Endothelial cell of umbilical vein (primary cell): ENCODE data around the gene ALS2. TPM values are rescaled to one million over a fixed set of nuclear protein-coding genes. Genes with fewer than 3 reads are reported as not detected.

ENCODE experiments used
- BruUV-seq: library from RNA; stranded (reverse); fragments of 400-500 nt; replicated peaks from 2 replicates; lab custom pipeline; 2021; lab: Mats Ljungman, UMichigan
- CTCF ChIA-PET: fragments of 300-600, 350-600 bp; sonication (Branson Sonifier 250); formaldehyde crosslinking; loops from one replicate; lab custom pipeline; 2021; ENCODE audit warnings: antibody characterized with exemption, inconsistent platforms; lab: Charles Lee
- POLR2A ChIA-PET: fragments of 300-600, 350-600 bp; sonication (Branson Sonifier 250); formaldehyde crosslinking; loops from one replicate; lab custom pipeline; 2021; ENCODE audit warnings: antibody characterized with exemption, inconsistent platforms; lab: Charles Lee
- DNase-seq: peaks from one replicate; pipeline ENCODE4 v3.0.0-alpha.2; 2011; ENCODE audit warnings: low read depth, low spot score
- FAIRE-seq: peaks from 2 replicates; lab custom pipeline; 2011; peaks lifted over from hg19 to GRCh38; lab: Jason Lieb, UNC
- H2AFZ ChIP-seq: 2 replicates; pipeline ENCODE4 v1.6.0; 2012; ENCODE audit warnings: low read depth, low read length, control low read depth, inconsistent platforms
- H3K27ac ChIP-seq: 2 replicates; pipeline ENCODE4 v1.5.1; 2011; ENCODE audit warnings: low read depth, mild to moderate bottlenecking, control low read depth, low read length, moderate library complexity; ENCODE audit not compliant: insufficient read depth
- H3K27me3 ChIP-seq, 2 experiments: 2 replicates each; pipeline versions ENCODE4 v1.6.0 to v1.6.1; 2011; ENCODE audit warnings: low read length in 2 of 2, mixed read lengths in 1 of 2; ENCODE audit not compliant: control insufficient read depth in 2 of 2, insufficient read depth in 2 of 2
- H3K36me3 ChIP-seq, 2 experiments: 2 replicates in 1 of 2; 3 replicates in 1 of 2; pipeline ENCODE4 v1.5.1; 2011; ENCODE audit warnings: low read length in 2 of 2, mild to moderate bottlenecking in 1 of 2, moderate library complexity in 1 of 2; ENCODE audit not compliant: control insufficient read depth in 2 of 2, insufficient read depth in 2 of 2; ENCODE audit errors: extremely low read depth in 1 of 2
- H3K4me1 ChIP-seq: 3 replicates; pipeline ENCODE4 v1.5.1; 2011; ENCODE audit warnings: mild to moderate bottlenecking, low read length; ENCODE audit not compliant: control insufficient read depth, insufficient read depth; ENCODE audit errors: extremely low read depth
- H3K4me2 ChIP-seq: 2 replicates; pipeline ENCODE4 v1.6.1; 2011; ENCODE audit warnings: low read length, control low read depth, mixed read lengths; ENCODE audit not compliant: insufficient read depth
- H3K4me3 ChIP-seq, 3 experiments: fragments of 200-600 bp in 1 of 3; sonication (generic), shearing (Covaris generic) in 1 of 3; replicated peaks in 1 of 3; 2 replicates each; pipeline ENCODE4 v1.5.1; 2011 to 2016; ENCODE audit warnings: control low read depth in 3 of 3, low read length in 3 of 3, mild to moderate bottlenecking in 2 of 3, inconsistent platforms in 1 of 3, low read depth in 1 of 3, moderate library complexity in 1 of 3; ENCODE audit not compliant: insufficient read depth in 1 of 3
- H3K79me2 ChIP-seq: 2 replicates; pipeline ENCODE4 v1.6.0; 2012; ENCODE audit warnings: low read length, inconsistent platforms; ENCODE audit not compliant: control insufficient read depth, insufficient read depth
- H3K9ac ChIP-seq: replicated peaks from 2 replicates; pipeline ENCODE3; 2011; ENCODE audit warnings: low read length, control low read depth; ENCODE audit not compliant: insufficient read depth; ENCODE audit errors: extremely low read depth
- H3K9me1 ChIP-seq: replicated peaks from 3 replicates; pipeline ENCODE4 v1.6.0; 2011; ENCODE audit warnings: mild to moderate bottlenecking, low read length; ENCODE audit not compliant: control insufficient read depth, insufficient read depth; ENCODE audit errors: extremely low read depth
- H3K9me3 ChIP-seq: replicated peaks from 2 replicates; pipeline ENCODE4 v1.5.1; 2012; ENCODE audit warnings: low read length, inconsistent platforms; ENCODE audit not compliant: control insufficient read depth, insufficient read depth
- H4K20me1 ChIP-seq: replicated peaks from 2 replicates; pipeline ENCODE3; 2011; ENCODE audit warnings: mild to moderate bottlenecking, low read length; ENCODE audit not compliant: control insufficient read depth, insufficient read depth; ENCODE audit errors: extremely low read depth
- EZH2 ChIP-seq: IDR thresholded peaks from 2 replicates; pipeline ENCODE4 v1.6.1; 2012; ENCODE audit warnings: borderline replicate concordance, low read depth, mild to moderate bottlenecking, moderate library complexity, low read length, inconsistent platforms; ENCODE audit not compliant: severe bottlenecking
- FOS ChIP-seq: IDR thresholded peaks from 2 replicates; pipeline ENCODE4 v1.6.1; 2011; ENCODE audit warnings: mild to moderate bottlenecking, low read length, moderate library complexity, borderline replicate concordance; ENCODE audit not compliant: insufficient read depth
- GATA2 ChIP-seq: IDR thresholded peaks from 2 replicates; pipeline ENCODE4 v1.7.0; 2011; ENCODE audit warnings: low read depth, mild to moderate bottlenecking, moderate library complexity, mixed read lengths, low read length; ENCODE audit not compliant: insufficient read length, insufficient read depth
- MAX ChIP-seq: IDR thresholded peaks from 2 replicates; pipeline ENCODE4 v1.6.1; 2011; ENCODE audit not compliant: insufficient read depth, insufficient read length
- MYC ChIP-seq: IDR thresholded peaks from one replicate; pipeline ENCODE4 v1.6.1; 2011; ENCODE audit warnings: mild to moderate bottlenecking, low read depth, low read length
- POLR2AphosphoS5 ChIP-seq: IDR thresholded peaks from 2 replicates; pipeline ENCODE4 v1.6.1; 2012; ENCODE audit warnings: low read depth, mild to moderate bottlenecking, control low read depth, low read length, moderate library complexity; ENCODE audit not compliant: insufficient read depth
- dilution Hi-C: fragments of 300-500 bp; cut with MboI; formaldehyde crosslinking; loops from one replicate; pipeline ENCODE4 v1.15.0; 2019; ENCODE audit warnings: low sequenced_read_pairs; ENCODE audit not compliant: extremely low pct_ligation_motif_present
- intact Hi-C: fragments of 100-400 bp; cut with micrococcal nuclease; formaldehyde crosslinking; loops from one replicate; pipeline ENCODE4 v1.10.0; 2022
- polyA plus RNA-seq, 4 experiments: library from polyadenylated mRNA; depleted of rRNA in 3 of 4; stranded (reverse) in 3 of 4; unstranded in 1 of 4; fragments of >200 nt; gene quantifications; 2 replicates each; pipeline versions ENCODE4 v1.2.1 to v1.2.3, GENCODE V29; 2011 to 2012; ENCODE audit warnings: missing spikeins in 1 of 4
- total RNA-seq: library from RNA; stranded (reverse); gene quantifications from 2 replicates; pipeline ENCODE4 v1.2.3, GENCODE V29; 2021
- TF ChIP-seq, protein P1 (sequence below), 2 donors: IDR thresholded peaks; 1 replicate in 1 of 2; 2 replicates in 1 of 2; pipeline ENCODE4 v1.5.1; 2011; ENCODE audit warnings: low read length in 2 of 2, mild to moderate bottlenecking in 2 of 2, moderate library complexity in 2 of 2, control low read depth in 1 of 2, inconsistent platforms in 1 of 2, low read depth in 1 of 2; ENCODE audit not compliant: insufficient read depth in 1 of 2; ENCODE audit errors: extremely low read depth in 1 of 2

ALS2 gene
- total and polyA plus RNA-seq, 2 donors (not counting 3 experiments of a cell fraction or from before 2014, with no cell fraction given), result 13.1 to 36.1 TPM

DNA sequence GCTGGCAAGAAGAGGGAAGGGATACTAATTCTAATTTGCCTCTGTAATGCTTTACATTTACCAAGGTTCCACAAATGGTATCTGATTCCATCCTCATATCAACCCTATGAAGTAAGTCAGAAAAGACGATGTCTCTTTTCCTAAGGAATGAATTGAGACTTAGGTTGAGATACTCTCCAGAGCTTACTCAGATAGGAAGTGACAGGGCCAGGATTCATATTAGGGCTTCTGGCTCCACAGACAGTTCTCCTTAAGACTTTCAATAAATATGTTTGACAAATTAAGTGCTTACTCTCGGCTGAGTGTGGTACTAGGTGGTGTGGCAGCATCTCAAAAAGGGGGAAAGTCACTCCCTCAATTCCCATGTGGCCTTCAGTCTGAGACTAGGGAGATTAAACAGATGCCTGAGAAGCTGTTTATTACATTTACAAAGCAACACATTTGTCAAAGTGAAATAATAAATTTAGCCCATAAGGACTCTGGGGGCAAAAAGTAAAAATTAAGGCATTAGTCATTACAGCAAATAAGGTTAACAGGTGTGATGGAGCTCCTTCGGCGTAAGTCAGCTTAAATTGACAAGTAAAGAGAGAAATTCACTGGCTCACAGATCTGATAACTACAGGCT lies 39.8 kb upstream of the ALS2 start:
- H3K4me2 ChIP-seq, result no peak overlapping the region
- H3K27ac ChIP-seq, result no peak overlapping the region
- H3K4me3 ChIP-seq, result no peak overlapping the region
- no peaks in the 10 kb centered on the region for H3K4me1 ChIP-seq
- ChIA-PET POLR2A (no interaction called here), CTCF (interaction anchor here (1.5 kb wide), 1 partner anchor 19 kb away, joined by 3 read pairs; no protein-coding TSS in a partner anchor)
- intact Hi-C loops (no loop called here), dilution Hi-C loops (no loop called here)
- H3K9ac ChIP-seq, result no peak overlapping the region
- FAIRE-seq (no peak), DNase-seq (no peak)
- no peaks in the 10 kb centered on the region for H3K9me3 ChIP-seq
- H2AFZ ChIP-seq, result no peak overlapping the region
- no peaks in the 10 kb centered on the region for H4K20me1 ChIP-seq
- H3K9me1 ChIP-seq, result no peaks in the 10 kb centered on the region
- no peaks in the 10 kb centered on the region for H3K79me2 ChIP-seq
- peaks cover 10 to 14% of the 10 kb centered on the region in 2 experiments for H3K27me3 ChIP-seq
- BruUV-seq, result no TSS peak
- TF ChIP-seq GATA2, result no peak
- no peaks in the 10 kb centered on the region for H3K36me3 ChIP-seq

GRCh38 chr2:201816657-201817575 lies 36.2 kb upstream of the ALS2 start:
- BruUV-seq, result no TSS peak
- no peaks in the 10 kb centered on the region for H3K9me3 ChIP-seq
- no peak overlapping the region for H3K27ac ChIP-seq
- ChIA-PET CTCF (no interaction called here), POLR2A (no interaction called here)
- intact Hi-C loops, result no loop called here
- FAIRE-seq (no peak), DNase-seq (no peak)
- H3K4me1 ChIP-seq, result no peaks in the 10 kb centered on the region
- H3K4me3 ChIP-seq, result no peak overlapping the region
- no peaks in the 10 kb centered on the region for H3K36me3 ChIP-seq
- H3K79me2 ChIP-seq, result no peaks in the 10 kb centered on the region
- dilution Hi-C loops, result no loop called here
- TF ChIP-seq POLR2AphosphoS5 (no peak), MYC (no peak), FOS (no peak), EZH2 (no peak), MAX (no peak)
- TF ChIP-seq, protein P1, sequence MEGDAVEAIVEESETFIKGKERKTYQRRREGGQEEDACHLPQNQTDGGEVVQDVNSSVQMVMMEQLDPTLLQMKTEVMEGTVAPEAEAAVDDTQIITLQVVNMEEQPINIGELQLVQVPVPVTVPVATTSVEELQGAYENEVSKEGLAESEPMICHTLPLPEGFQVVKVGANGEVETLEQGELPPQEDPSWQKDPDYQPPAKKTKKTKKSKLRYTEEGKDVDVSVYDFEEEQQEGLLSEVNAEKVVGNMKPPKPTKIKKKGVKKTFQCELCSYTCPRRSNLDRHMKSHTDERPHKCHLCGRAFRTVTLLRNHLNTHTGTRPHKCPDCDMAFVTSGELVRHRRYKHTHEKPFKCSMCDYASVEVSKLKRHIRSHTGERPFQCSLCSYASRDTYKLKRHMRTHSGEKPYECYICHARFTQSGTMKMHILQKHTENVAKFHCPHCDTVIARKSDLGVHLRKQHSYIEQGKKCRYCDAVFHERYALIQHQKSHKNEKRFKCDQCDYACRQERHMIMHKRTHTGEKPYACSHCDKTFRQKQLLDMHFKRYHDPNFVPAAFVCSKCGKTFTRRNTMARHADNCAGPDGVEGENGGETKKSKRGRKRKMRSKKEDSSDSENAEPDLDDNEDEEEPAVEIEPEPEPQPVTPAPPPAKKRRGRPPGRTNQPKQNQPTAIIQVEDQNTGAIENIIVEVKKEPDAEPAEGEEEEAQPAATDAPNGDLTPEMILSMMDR (IDR thresholded peaks at IDR 0.05; ENCODE audit: extremely low read depth in 1 of 2, insufficient read depth in 1 of 2, low read depth in 1 of 2, low read length in 2 of 2), result no peak
- no peaks in the 10 kb centered on the region for H3K9me1 ChIP-seq
- peaks cover 13 to 26% of the 10 kb centered on the region in 2 experiments for H3K27me3 ChIP-seq
- no peak overlapping the region for H3K4me2 ChIP-seq
- H4K20me1 ChIP-seq, result no peaks in the 10 kb centered on the region
- no peak overlapping the region for H2AFZ ChIP-seq
- no peak overlapping the region for H3K9ac ChIP-seq
